ENCODE data around the gene MAPRE3.

DNA sequence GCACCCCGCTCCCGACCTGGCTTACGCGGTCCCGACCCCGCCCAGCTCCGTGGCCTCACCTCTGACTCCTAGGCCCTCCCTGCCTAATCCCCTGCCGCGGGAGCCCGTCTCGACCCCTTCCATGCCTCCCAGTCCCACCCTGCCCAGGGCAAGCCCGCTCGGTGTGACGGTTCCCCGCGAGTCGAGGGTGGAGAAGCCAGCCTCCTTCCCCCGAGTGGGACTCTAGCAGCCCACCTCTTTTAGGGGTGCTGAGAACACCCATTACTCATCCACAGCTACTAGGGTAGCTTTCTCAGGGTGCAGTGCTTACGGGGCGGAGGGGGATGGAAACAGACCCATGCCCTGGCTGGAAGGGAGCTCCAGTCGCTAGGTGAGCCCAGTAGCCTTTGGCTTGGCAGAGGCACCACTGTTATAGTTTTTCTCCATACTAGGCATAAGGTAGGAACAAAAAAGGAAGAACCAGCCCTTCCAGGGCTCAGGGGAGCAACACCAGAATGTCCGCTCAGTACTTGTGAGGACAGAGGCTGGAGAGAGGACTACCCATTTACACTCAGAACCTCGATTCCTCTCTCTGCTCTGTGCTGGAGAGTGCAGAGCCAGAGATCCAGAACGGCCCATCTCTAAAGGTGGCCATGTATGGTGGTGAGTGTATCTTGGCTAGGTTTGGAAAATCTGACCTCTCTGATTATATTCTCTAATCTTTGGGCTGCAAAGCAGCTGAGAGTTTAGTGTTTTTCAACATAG, 81.6 kb downstream of the MAPRE3 start:
- TF ChIP-seq, protein P1, sequence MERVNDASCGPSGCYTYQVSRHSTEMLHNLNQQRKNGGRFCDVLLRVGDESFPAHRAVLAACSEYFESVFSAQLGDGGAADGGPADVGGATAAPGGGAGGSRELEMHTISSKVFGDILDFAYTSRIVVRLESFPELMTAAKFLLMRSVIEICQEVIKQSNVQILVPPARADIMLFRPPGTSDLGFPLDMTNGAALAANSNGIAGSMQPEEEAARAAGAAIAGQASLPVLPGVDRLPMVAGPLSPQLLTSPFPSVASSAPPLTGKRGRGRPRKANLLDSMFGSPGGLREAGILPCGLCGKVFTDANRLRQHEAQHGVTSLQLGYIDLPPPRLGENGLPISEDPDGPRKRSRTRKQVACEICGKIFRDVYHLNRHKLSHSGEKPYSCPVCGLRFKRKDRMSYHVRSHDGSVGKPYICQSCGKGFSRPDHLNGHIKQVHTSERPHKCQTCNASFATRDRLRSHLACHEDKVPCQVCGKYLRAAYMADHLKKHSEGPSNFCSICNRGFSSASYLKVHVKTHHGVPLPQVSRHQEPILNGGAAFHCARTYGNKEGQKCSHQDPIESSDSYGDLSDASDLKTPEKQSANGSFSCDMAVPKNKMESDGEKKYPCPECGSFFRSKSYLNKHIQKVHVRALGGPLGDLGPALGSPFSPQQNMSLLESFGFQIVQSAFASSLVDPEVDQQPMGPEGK (CRISPR knock-in tag; IDR thresholded peaks at IDR 0.05; ENCODE audit: borderline replicate concordance), result no peak
- no peak for TF ChIP-seq PPARA (CRISPR knock-in tag; IDR thresholded peaks at IDR 0.05; ENCODE audit: borderline replicate concordance)
- no peak for TF ChIP-seq ARNTL (CRISPR knock-in tag; IDR thresholded peaks at IDR 0.05; ENCODE audit: borderline replicate concordance, low read depth)
- TF ChIP-seq, protein P2, sequence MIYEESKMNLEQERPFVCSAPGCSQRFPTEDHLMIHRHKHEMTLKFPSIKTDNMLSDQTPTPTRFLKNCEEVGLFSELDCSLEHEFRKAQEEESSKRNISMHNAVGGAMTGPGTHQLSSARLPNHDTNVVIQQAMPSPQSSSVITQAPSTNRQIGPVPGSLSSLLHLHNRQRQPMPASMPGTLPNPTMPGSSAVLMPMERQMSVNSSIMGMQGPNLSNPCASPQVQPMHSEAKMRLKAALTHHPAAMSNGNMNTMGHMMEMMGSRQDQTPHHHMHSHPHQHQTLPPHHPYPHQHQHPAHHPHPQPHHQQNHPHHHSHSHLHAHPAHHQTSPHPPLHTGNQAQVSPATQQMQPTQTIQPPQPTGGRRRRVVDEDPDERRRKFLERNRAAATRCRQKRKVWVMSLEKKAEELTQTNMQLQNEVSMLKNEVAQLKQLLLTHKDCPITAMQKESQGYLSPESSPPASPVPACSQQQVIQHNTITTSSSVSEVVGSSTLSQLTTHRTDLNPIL (CRISPR knock-in tag; IDR thresholded peaks at IDR 0.05; ENCODE audit: low read depth), result no peak
- TF ChIP-seq ZC3H10 (CRISPR knock-in tag; IDR thresholded peaks at IDR 0.05), result no peak
- TF ChIP-seq ZNF8 (CRISPR knock-in tag; IDR thresholded peaks at IDR 0.05), result no peak
- TF ChIP-seq, protein P3, sequence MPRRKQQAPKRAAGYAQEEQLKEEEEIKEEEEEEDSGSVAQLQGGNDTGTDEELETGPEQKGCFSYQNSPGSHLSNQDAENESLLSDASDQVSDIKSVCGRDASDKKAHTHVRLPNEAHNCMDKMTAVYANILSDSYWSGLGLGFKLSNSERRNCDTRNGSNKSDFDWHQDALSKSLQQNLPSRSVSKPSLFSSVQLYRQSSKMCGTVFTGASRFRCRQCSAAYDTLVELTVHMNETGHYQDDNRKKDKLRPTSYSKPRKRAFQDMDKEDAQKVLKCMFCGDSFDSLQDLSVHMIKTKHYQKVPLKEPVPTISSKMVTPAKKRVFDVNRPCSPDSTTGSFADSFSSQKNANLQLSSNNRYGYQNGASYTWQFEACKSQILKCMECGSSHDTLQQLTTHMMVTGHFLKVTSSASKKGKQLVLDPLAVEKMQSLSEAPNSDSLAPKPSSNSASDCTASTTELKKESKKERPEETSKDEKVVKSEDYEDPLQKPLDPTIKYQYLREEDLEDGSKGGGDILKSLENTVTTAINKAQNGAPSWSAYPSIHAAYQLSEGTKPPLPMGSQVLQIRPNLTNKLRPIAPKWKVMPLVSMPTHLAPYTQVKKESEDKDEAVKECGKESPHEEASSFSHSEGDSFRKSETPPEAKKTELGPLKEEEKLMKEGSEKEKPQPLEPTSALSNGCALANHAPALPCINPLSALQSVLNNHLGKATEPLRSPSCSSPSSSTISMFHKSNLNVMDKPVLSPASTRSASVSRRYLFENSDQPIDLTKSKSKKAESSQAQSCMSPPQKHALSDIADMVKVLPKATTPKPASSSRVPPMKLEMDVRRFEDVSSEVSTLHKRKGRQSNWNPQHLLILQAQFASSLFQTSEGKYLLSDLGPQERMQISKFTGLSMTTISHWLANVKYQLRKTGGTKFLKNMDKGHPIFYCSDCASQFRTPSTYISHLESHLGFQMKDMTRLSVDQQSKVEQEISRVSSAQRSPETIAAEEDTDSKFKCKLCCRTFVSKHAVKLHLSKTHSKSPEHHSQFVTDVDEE (CRISPR knock-in tag; IDR thresholded peaks at IDR 0.05), result no peak
- no peak; the same call in 1 of the 2 replicates for TF ChIP-seq ZNF565 (CRISPR knock-in tag; conservative IDR thresholded peaks at IDR 0.05; ENCODE audit: low read depth)
- TF ChIP-seq RARB (CRISPR knock-in tag; IDR thresholded peaks at IDR 0.05), result no peak
- TF ChIP-seq BACH2 (CRISPR knock-in tag; IDR thresholded peaks at IDR 0.05; ENCODE audit: borderline replicate concordance), result no peak

All from SK-N-SH treated with all-trans-retinoic acid at 6 μM for 48 hours (cell line).